Ovary (tissue), 3 donors: ENCODE data around the gene RABL6.

Experiments used
- EP300 ChIP-seq: sonication (generic); formaldehyde crosslinking; IDR thresholded peaks from one replicate; pipeline ENCODE4 v1.6.1; 2017; ENCODE audit warnings: antibody characterized with exemption
- POLR2A ChIP-seq: fragments of 450-650 bp; IDR thresholded peaks from one replicate; pipeline ENCODE4 v1.6.1; 2017; ENCODE audit warnings: antibody characterized with exemption, mild to moderate bottlenecking, moderate library complexity
- TF ChIP-seq, protein P1 (sequence below), 3 donors: fragments of 450-650 bp in 2 of 3; fragments of 200-600 bp in 1 of 3; IDR thresholded peaks; one replicate each; pipeline versions ENCODE4 v1.5.1 to v1.8.0; 2016 to 2022; ENCODE audit warnings: antibody characterized with exemption in 3 of 3, mild to moderate bottlenecking in 1 of 3
- donor health status: DM: no; HTN: no; CAD: no.

DNA sequence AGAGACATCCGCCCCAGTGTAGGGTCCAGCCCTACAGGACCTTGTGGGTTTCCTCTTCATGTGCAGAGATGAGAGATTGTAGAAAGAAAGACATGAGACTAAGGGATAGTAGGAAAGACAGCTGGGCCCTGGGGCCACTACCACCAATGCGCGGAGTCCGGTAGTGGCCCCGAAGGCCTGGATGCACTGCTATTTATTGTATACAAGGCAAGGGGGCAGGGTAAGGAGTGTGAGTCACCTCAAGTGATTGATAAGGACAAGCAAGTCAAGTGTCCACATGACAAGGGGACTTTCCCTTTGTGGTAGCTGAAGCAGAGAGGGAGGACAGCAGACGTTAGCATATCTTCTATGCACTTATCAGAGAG is 22.8 kb upstream of the RABL6 start:
- TF ChIP-seq, protein P1, sequence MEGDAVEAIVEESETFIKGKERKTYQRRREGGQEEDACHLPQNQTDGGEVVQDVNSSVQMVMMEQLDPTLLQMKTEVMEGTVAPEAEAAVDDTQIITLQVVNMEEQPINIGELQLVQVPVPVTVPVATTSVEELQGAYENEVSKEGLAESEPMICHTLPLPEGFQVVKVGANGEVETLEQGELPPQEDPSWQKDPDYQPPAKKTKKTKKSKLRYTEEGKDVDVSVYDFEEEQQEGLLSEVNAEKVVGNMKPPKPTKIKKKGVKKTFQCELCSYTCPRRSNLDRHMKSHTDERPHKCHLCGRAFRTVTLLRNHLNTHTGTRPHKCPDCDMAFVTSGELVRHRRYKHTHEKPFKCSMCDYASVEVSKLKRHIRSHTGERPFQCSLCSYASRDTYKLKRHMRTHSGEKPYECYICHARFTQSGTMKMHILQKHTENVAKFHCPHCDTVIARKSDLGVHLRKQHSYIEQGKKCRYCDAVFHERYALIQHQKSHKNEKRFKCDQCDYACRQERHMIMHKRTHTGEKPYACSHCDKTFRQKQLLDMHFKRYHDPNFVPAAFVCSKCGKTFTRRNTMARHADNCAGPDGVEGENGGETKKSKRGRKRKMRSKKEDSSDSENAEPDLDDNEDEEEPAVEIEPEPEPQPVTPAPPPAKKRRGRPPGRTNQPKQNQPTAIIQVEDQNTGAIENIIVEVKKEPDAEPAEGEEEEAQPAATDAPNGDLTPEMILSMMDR (IDR thresholded peaks at IDR 0.05): no peak
- no peak for TF ChIP-seq POLR2A
- TF ChIP-seq EP300: no peak
